KG1 (cell line): ENCODE measurements around the gene LDAH.

Experiments used
- DNase-seq: peaks from one replicate; lab custom pipeline; 2025; lab: John Stamatoyannopoulos, UW

Gene LDAH

DNA sequence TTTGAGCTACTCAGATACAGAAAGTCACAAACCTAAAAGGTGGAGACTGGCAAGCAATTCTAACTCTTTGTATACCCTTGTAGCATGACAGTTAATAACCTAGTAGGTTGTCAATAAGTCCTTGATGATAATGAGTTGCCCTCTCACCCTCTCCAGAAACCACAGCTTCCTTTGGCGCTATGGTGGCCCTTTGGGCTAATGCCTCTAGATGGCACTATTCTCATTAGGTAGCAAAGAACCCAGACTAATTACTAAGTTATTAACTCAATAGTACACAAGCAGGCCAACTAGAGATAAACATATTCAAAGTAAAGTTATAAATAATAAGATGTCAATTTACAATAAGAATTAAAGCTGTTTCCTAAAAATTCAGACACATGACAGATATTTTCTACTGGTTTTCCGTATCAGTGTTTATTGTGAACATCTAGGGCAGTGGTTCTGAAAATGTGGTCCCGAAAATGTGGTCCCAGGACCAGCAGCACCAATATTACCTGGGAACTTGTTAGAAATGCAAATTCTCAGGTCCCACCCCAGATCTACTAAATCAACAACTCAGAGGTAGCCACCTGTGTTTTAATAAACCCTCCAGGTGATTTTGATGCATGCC, 41.1 kb downstream of the LDAH start:
- DNase-seq = no peak

- no peak for DNase-seq
Observed at GRCh38 chr2:20771299-20771698, 51.6 kb downstream of the LDAH start.

GRCh38 chr2:20766798-20767644, 55.9 kb downstream of the LDAH start:
- DNase-seq = no peak

DNA sequence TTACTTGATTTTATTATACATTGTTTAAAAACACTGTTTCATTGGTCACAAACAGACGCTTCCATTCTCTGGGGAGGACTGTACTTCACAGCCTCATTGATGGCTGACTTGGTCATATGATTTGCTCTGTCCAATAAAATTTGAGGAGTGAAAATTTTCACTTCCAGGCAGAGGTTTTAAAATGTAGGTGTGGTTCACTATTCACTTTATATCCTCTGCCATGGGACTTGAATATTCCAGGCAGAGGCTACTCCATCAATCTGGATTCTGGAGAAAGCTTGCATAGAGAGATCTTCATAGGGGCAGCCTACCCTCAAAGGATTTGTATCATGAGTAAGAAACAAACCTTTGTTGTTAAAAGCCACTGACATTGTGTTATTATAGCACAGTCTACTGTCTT, 56.7 kb downstream of the LDAH start:
- DNase-seq = no peak

GRCh38 chr2:20762945-20763683, 59.8 kb downstream of the LDAH start:
- DNase-seq = no peak

DNA sequence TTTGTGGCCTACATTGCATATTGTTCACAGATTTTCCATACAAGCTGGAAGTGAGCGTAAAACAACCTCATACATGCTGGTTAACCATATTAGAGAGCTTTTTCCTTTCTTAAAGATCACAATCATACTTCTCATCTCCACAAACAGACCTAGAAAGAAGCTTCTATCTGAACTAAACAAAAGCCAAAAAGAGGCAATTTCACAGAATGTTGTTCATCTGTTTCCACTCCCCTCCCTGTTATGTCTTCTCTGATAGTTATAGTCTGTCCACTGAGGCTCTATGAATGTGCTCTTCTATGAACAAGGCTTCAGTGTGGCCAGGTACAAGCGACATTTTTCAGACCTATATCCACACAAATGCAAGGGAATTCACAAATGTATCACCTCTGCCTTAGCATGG, 63.4 kb downstream of the LDAH start:
- DNase-seq = no peak

GRCh38 chr2:20758997-20759396, 63.9 kb downstream of the LDAH start:
- DNase-seq = no peak

DNA sequence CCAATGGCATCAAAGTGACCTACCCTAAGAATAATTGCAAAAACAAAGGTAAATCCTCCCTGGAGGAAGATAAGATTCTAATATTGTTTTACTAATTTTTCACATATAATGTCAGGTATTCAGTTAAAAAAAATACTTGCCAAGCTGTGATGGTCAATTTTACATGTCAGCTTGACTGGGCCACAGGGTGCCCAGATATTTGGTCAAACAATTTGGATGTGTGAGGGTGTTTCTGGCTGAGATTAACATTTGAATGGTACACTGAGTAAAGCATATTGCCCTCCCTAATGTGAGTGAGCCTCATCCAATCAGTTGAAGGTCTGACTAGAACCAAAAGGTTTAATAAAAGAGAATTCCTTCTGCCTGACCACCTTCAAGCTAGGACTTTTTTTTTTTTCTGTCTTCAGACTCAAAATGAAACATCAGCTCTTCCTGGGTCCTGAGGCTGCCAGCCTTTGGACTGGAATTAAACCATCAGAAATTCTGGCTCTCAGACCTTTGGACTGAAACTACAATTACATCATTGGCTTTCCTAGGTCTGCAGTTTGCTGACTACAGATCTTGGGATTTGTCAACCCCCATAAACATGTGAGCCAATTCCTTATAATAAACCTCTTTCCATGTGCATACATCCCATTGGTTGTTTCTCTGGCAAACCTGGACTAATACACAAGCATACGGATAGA, 65.4 kb downstream of the LDAH start:
- DNase-seq = no peak

GRCh38 chr2:20755132-20755800, 67.6 kb downstream of the LDAH start:
- no peak for DNase-seq

- no peak for DNase-seq
Observed at GRCh38 chr2:20752293-20752692, 70.6 kb downstream of the LDAH start.

- no peak for DNase-seq
Observed at GRCh38 chr2:20747317-20747716, 75.6 kb downstream of the LDAH start.

DNA sequence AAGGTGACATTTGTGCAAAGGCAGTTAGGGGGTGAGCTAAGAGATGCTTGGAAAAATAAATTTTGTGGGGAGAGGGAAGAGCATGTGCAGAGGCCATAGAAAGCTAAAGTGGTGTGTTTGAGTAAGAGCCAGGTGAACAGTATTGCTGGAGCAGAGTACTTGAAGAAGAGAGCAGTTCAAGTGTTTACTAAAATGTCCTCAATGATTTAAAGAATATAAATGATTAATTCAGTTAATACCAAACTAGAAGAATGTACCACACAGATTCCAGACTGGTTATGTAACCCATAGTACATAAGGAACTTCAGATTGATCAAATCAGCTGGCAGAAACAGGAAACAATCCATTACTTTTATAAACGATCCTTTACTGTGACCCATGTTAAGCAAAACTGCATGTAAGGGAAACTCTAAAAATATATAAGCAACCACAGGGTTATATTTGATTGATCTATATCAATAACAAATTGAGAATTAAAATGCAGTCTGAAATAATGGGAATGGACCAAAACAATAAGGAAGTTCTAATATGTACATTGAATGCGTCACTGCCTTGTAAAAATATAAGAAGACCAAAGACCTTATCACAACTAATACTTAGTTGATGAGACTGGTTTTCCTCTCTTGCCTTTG, 76.9 kb downstream of the LDAH start:
- no peak for DNase-seq

DNA sequence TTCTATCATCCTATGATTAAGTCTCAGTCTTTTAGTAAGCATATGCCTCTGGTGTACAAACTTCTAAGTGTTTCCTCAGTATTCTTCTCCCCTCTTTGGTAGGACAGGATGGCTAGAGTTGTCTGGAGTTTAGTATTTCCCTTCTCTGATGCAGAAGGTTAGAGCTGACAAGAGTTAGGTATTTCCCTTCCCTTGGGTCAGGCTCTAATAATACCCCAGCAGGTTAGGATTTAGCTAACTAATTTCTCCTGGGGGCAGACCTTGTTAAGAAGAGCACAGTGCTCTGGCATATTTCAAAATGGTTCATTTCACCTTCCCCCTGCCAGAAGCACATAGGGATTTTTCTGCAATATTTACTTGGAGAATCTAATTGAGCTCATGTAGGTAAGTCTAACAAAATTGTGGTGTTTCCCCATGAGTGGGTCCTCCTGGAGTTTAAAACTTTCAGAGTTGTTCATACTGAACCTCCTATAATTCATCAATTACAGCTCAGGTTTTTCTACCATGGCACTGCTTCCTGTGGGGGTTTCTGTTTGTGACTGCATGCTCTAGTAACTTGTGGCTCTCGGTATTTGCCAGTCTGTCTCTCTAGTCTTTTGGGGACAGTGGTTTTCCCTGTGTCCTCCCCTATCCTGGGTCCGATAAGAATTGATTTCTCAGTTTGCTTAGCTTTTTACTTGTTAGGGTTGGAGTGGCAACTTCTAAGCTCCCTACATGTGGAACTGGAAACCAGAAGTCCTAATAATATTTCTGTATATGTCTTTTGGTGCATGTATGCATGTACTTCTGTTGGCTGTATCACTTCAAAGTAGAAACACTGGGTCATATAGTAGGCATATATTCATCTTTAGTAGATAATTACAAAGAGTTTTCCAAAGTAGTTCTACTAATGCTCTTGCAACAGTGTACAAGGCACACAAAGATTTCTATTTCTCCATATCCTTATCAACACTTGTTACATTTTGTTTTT, 78.2 kb downstream of the LDAH start:
- DNase-seq = no peak

GRCh38 chr2:20738772-20739171, 84.1 kb downstream of the LDAH start:
- DNase-seq = no peak

DNA sequence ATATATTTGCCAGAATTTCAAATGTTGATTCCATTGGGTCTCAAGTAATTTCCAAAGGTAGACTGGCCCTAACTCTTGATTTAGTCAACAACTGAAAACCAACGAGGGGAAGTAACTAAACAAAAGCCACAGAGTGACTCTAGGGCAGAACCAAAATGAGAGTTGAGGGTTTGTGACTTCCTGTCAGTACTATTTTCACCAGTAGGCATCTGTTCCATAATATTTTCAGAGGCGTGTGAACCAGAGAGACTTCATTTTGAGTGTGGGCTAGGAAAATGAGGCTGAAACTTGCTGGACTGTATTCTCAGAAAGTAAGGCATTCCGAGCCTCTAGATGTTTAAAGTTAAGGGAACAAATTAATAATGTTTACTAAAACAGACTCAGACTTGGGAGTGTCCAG, 85.4 kb downstream of the LDAH start:
- DNase-seq = peak; percentile 9

DNA sequence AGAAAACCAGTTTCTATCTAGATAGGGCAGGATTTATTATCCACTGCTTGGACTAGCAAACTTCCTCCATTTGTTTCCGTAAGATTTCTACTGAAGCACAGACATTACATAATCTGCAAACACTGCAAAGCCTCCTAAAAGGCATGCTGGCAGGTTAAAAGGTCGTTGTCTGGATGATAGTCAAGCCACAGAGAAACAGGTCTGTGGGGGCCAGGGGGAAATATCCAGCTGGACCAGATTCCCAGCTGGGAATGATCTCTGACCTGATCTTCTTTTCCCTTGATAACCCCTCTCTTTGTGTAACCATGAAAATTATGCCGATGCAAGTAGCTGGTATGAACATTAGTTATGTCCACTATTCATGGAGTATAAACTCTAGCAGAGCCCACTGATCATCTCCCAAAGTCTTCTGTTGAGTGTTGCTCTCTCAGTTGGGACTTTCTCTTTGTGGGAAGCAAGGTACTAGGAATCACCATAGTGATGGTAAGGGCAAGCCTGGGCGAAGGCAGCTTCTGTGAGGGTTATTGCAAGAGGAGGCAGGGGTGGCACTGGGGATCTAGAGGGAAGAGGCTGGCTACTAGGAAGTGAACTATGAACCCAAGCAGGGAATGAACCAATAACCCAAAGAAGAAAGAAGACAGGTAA, 94.7 kb downstream of the LDAH start:
- DNase-seq = peak; percentile 84

DNA sequence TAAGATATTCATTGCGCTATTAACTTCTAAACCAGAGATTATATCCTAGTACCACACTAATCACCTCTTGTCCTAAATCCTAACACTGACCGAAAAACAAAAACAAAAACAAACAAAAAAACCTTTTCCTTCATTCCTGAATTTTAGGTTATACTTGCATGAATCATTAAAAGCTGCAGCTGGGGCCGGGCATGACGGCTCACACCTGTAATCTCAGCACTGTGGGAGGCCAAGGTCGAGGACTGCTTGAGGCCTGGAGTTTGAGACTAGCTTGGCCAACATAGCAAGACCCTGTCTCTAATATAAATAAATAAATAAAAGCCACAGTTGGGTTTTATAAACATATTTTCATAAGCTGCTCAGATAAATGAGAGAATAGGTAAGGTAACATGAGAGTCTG, 96.0 kb downstream of the LDAH start:
- DNase-seq = no peak

- no peak for DNase-seq
Observed at GRCh38 chr2:20725782-20726181, 97.1 kb downstream of the LDAH start.

- no peak for DNase-seq
Observed at GRCh38 chr2:20724500-20725053, 98.3 kb downstream of the LDAH start.
